Left cardiac atrium (tissue), 4 donors: ENCODE results near the gene DAD1. TPM values are rescaled to one million over a fixed set of nuclear protein-coding genes. Genes with fewer than 3 reads are reported as not detected.
"Not testable (repeated sequence)": the region's sequence is repeated elsewhere in the genome, so short reads cannot be mapped to it uniquely, and the experiment has no call there.

Experiments
- ATAC-seq, 2 donors: fragments of 200-7000 bp; cut with Tn5 transposase; one replicate each; pipeline ENCODE4 v1.9.1; 2020; ENCODE audit warnings: mild to moderate bottlenecking in 2 of 2, moderate library complexity in 2 of 2
- DNase-seq: peaks from one replicate; pipeline ENCODE4 v3.0.0-alpha.2; 2020
- intact Hi-C, 2 donors: fragments of 100-400 bp; cut with DNase I; formaldehyde crosslinking; loops; one replicate each; pipeline versions ENCODE4 v1.14.1 to v1.15.1; 2022 to 2023
- long read RNA-seq: library from polyadenylated mRNA; unstranded; transcript quantifications from one replicate; pipeline ENCODE4 v2.0.0, GENCODE V29; 2021
- total RNA-seq, 2 donors: library from RNA; stranded (reverse); fragmentation: NEBNext Ultra II Directional; extraction: Animal tissue kit (Norgen Biotek cat#: 25700); gene quantifications; one replicate each; pipeline ENCODE4 v1.2.1, GENCODE V29; 2021
- donor health status: DM: no; HTN: yes; CAD: no.
- donor health status: DM: no; HTN: yes; CAD: no; lungs with severe emphysema.
- donor health status: DM: yes; HTN: yes; CAD: no.
- donor health status: Dilated cardiomyopathy.

Gene DAD1
- total RNA-seq: 100 to 1,000 TPM; 150 to 165 TPM
- long read RNA-seq, transcript DAD1-201 (3 exons, 731 nt): major isoform, 16 of 17 reads
- long read RNA-seq, partial matches to known transcripts: 0 of 17 reads
- long read RNA-seq, other reads (novel, unspliced or antisense): 1 of 17 reads

DNA sequence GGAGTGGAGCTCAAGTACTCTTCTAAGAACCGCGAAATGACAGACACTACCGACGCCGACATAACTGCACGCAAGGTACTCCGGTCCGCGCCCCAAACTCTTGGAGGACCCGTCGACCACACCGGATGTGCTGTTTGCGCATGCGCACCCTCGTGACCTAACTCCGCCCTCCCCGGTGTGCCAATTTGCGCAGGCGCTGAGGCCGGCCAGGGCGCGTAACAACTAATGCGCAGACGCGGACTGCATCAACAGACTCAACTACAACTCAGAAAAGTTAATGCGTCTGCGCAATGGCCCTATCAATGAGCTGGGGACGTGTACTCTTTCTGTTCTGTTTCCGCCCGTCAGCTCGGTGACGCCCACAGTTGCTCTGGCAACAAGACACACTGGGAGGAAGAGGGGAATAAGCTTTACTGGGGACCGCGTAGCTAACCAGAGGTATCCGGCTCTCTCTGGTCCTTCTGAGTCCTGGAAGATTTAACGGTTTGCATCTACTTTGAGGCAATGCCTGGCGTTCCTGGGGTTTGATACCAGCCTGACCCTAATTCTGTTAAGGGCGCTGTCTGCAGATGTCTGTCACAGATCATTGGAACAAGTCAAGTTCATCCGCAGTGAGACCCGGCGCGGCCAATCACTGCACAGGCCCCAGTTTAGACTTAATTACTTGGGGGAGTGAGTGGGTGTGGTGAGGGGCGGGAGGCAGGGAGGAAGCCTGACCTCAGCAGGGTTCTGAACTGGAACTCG lies at the start of gene DAD1:
Gene DAD1 (minus strand): TSS at position 129 of the 744 bp plus-strand sequence. CDS start 67 bp downstream, at position 62.
- DNase-seq (peak; percentile 98), ATAC-seq (peak; percentile 99)
- intact Hi-C loops: no loop called here

DNA sequence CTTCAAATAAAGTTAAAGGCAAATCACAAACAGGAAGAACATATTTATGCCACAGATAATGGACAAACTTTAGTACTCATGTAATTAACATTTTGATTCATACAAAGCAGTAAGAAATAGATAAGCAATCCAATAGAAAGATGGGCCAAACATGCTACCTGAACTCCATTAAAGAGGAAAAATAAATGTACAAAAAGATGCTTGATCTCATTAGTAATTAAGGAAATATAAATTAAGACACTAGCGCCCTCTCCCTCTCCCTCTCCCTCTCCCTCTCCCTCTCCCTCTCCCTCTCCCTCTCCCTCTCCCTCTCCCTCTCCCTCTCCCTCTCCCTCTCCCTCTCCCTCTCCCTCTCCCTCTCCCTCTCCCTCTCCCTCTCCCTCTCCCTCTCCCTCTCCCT lies 47.0 kb upstream of the DAD1 start:
- ATAC-seq, intact Hi-C loops, DNase-seq: not testable (repeated sequence)

DNA sequence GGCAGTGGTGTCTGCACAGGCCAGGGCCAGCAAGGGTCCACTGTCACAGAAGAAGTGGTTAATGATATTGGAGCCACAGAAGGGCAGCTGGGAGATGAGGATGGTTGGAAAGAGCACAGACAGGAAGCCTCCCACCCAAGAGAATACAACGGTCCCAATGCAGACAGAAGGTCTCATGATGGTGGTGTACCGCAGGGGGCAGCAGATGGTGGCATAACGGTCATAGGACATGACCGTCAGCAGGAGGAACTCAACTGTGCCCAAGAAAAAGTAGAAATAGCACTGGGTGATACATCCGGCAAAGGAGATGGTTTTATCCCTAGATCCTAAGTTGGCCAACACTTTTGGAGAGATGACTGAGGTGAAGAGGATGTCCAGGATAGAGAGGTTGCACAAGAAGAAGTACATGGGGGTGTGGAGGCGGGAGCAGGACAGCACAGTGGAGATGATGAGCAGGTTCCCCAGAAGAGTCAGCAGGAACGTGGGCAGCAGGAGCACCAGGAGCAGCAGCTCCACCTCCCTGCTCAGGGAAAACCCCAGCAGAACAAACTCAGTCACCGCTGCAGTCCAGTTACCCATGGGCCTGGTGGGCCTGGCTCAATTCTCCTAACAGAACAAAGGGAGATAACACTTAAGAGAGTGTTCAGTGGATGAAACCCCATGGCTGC lies 45.3 kb upstream of the DAD1 start:
- DNase-seq (no peak), ATAC-seq (no peak)
- intact Hi-C loops: no loop called here

GRCh38 chr14:22630486-22630885 lies 41.5 kb upstream of the DAD1 start:
- ATAC-seq: no peak

GRCh38 chr14:22630066-22630465 lies 41.0 kb upstream of the DAD1 start:
- no peak for ATAC-seq
- no peak for DNase-seq
- intact Hi-C loops: no loop called here

More at GRCh38 chr14:22630486-22630885, 41.5 kb upstream of the DAD1 start:
- intact Hi-C loops: no loop called here
- no peak for DNase-seq

- ATAC-seq: no peak
- intact Hi-C loops: no loop called here
Observed at GRCh38 chr14:22629361-22629760, 40.3 kb upstream of the DAD1 start.

DNA sequence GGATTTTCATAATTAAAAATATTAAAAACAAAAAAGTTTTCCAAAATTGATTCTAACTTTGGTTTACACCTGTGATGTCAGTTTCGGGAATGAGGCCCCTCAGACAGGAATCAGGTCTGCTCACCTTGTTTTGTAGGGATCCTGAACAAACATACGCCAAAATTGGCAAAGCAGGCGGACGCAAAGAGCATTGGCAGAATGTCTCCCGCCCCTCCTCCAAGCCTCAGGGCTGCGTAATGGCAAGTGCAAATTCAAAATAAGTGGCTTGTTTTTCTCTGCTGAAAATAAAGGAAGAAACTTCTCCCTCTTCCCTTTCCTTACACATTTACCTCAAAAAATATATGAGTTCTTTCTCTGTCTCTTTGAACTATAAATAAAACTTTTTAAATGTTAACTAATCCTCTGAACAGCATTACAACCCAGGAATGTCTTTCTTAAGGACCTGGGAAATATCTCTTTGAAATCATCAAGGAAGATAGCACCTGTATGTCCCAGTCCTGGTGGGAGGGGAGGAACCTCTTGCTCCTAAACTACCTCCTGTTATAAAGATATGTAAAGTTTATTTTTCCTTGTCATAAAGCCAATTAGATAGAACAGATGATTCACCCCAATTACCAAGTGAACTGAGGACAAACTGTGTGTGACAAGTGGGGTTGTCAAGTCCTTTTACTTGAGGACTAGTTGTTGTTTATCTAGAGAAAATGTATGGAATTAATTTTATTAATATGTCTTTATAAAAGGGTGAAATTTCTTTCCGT lies 38.7 kb upstream of the DAD1 start:
- ATAC-seq: no peak
- intact Hi-C loops: no loop called here

More at GRCh38 chr14:22629361-22629760, 40.3 kb upstream of the DAD1 start:
- no peak for DNase-seq

GRCh38 chr14:22626590-22626989 lies 37.6 kb upstream of the DAD1 start:
- intact Hi-C loops: no loop called here
- ATAC-seq (no peak), DNase-seq (no peak)

More for the DNA sequence above, 38.7 kb upstream of the DAD1 start:
- DNase-seq: no peak

DNA sequence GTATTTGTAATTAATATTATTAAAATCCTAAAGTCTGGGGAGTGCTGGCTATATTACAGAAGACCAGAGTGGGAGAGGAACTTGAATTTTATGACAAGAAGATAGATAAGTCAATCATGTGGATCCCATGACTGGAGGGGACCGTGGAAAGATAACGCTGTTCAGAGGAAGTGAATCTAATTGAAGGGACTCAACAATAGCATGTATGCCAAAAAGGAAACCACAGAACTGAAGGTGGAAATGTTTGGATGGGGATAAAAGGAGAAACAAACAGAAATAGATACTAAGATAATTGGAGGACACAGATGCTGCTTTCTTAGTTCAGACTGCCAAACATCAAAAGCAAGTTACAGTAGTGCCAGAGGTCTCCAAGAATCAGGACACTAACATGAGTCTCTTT lies 34.0 kb upstream of the DAD1 start:
- DNase-seq (no peak), ATAC-seq (no peak)
- intact Hi-C loops: no loop called here

DNA sequence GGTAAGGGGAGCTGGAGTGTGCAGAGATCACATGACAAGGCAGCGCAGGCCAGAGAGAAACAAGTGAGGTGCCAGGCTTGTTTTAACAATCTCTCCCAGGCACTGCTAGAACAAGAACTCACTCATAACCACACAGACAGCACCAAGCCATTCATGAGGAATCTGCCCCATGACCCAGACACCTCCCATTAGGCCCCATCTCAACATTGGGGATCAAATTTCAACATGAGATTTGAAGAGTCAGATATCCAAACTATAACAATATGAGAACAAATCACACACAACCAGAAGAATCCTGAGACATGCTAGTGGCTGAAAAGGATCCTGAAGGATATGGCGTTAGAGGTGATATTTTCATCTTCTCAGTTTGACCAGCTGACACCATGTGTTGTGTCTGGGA lies 33.2 kb upstream of the DAD1 start:
- DNase-seq: no peak
- no peak for ATAC-seq
- intact Hi-C loops: no loop called here

DNA sequence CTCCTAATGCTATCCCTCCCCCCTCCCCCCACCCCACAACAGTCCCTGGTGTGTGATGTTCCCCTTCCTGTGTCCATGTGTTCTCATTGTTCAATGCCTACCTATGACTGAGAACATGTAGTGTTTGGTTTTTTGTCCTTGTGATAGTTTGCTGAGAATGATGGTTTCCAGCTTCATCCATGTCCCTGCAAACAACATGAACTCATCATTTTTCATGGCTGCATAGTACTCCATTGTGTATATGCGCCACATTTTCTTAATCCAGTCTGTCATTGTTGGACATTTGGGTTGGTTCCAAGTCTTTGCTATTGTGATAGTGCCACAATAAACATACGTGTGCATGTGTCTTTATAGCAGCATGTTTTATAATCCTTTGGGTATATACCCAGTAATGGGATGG lies 26.7 kb upstream of the DAD1 start:
- ATAC-seq, intact Hi-C loops, DNase-seq: not testable (repeated sequence)

DNA sequence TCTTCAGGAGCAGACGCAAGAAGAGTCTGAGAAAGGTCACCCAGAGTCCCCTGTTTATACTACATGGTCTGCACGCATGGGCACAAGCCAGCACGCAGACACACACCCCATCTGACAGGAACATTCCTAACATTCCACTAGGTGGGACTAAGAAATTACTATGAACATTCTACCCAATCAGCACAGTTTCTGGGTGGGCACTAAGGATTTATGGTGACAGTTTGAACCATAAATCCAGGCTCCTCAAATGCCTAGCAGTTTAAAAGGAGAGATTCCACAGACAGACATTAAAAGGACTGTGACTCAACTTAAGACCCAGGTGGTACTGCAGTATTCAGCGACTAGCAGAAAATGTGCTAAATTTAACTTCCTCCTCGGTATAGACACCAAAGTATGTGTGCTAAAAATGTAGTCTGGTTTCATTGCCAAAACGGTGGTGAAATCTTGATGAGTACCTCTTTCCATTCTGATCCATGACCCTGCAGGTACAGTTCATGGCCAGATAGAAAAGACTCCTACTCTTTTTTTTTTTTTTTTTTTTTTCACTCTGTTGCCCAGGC lies 25.3 kb upstream of the DAD1 start:
- intact Hi-C loops: no loop called here
- DNase-seq: peak; percentile 31
- ATAC-seq: peak; percentile 54 to 78

DNA sequence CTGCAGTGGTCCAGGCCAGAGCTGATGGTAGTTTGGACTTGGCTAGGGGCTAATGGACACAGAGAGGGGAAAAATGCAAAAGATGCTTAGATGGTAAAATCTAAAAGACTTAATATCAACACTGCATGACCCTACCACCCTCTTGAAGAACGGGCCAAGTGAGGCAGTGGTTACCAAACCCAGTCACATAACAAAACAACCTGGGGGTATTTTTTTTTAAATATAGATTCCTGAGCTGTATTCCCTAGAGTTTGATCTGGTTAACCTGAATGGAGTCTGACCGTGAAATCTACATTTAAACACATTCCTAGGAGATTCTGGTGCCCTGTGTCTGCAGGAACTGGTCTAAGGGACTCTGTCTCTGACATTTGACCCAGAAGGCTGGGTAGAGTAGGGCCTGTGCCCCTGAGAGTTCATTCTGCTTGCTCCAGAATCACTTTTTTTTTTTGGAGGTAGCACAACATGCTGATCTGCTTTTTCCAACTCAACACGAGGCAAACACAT lies 24.8 kb upstream of the DAD1 start:
- no peak for ATAC-seq
- intact Hi-C loops: no loop called here

GRCh38 chr14:22613106-22613695 lies 24.2 kb upstream of the DAD1 start:
- no peak for DNase-seq
- no peak for ATAC-seq
- intact Hi-C loops: no loop called here

More for the DNA sequence above, 24.8 kb upstream of the DAD1 start:
- no peak for DNase-seq

- no peak for ATAC-seq
- intact Hi-C loops: no loop called here
- no peak for DNase-seq
Observed at GRCh38 chr14:22610931-22611330, 21.9 kb upstream of the DAD1 start.

- DNase-seq: no peak
- intact Hi-C loops: no loop called here
- ATAC-seq: no peak
Observed at GRCh38 chr14:22607291-22607690, 18.3 kb upstream of the DAD1 start.

GRCh38 chr14:22606380-22606779 lies 17.4 kb upstream of the DAD1 start:
- no peak for ATAC-seq
- intact Hi-C loops: no loop called here
- no peak for DNase-seq

- intact Hi-C loops: no loop called here
- no peak for DNase-seq
Observed at GRCh38 chr14:22602862-22603261, 13.8 kb upstream of the DAD1 start.

DNA sequence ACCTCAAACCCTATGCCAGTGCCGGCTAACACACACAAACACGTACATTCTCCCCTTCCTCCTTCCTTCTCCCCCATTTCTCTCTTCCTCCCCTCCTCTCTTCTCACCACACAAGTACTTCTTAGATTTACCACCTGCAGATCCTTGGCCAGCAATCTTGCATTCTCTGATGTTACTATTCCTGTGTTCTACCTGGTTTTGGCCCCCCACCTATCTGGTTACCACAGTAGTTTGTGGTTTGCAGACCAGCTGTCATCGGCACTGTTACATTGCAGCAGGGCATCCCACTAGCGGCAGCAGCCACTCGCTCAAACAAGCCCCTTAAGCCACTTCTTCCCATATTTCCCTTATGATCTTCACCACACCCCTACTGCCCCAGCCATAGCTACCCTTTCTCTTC lies 13.0 kb upstream of the DAD1 start:
- DNase-seq (no peak), ATAC-seq (no peak)
- intact Hi-C loops: no loop called here

More at GRCh38 chr14:22602862-22603261, 13.8 kb upstream of the DAD1 start:
- no peak for ATAC-seq
